NT2/D1 (cell line): ENCODE results near the gene CIDEC.
"Not testable (repeated sequence)": the region's sequence is repeated elsewhere in the genome, so short reads cannot be mapped to it uniquely, and the experiment has no call there.

Experiments
- DNase-seq: peaks from one replicate; pipeline ENCODE4 v3.0.0-alpha.2; 2011; ENCODE audit warnings: low read depth, low spot score
- H3K27me3 ChIP-seq: 2 replicates; pipeline ENCODE4 v1.6.0; 2011; ENCODE audit warnings: mild to moderate bottlenecking; ENCODE audit not compliant: insufficient read length, insufficient read depth
- H3K36me3 ChIP-seq: 2 replicates; pipeline ENCODE4 v1.6.1; 2011; ENCODE audit warnings: mild to moderate bottlenecking, low read length, mixed read lengths; ENCODE audit not compliant: insufficient read depth, insufficient read length
- H3K4me1 ChIP-seq: 2 replicates; pipeline ENCODE4 v1.5.1; 2011; ENCODE audit not compliant: insufficient read depth, insufficient read length
- H3K4me3 ChIP-seq: 2 replicates; pipeline ENCODE4 v1.5.1; 2011; ENCODE audit warnings: low read depth; ENCODE audit not compliant: insufficient read length
- H3K9ac ChIP-seq: 2 replicates; pipeline ENCODE4 v1.6.0; 2011; ENCODE audit warnings: low read depth; ENCODE audit not compliant: insufficient read length
- H3K9me3 ChIP-seq: 2 replicates; pipeline ENCODE4 v1.5.1; 2011; ENCODE audit warnings: mild to moderate bottlenecking, low read length; ENCODE audit not compliant: insufficient read depth
- SUZ12 ChIP-seq: IDR thresholded peaks from 2 replicates; pipeline ENCODE4 v1.6.1; 2011; ENCODE audit not compliant: insufficient read length, insufficient read depth; ENCODE audit errors: extremely low read depth
- YY1 ChIP-seq: IDR thresholded peaks from 2 replicates; pipeline ENCODE4 v1.6.1; 2011; ENCODE audit not compliant: insufficient read length, insufficient read depth
- ZNF274 ChIP-seq: IDR thresholded peaks from 2 replicates; pipeline ENCODE4 v1.6.1; 2011; ENCODE audit warnings: mild to moderate bottlenecking, low read depth, low read length

The CIDEC gene

DNA sequence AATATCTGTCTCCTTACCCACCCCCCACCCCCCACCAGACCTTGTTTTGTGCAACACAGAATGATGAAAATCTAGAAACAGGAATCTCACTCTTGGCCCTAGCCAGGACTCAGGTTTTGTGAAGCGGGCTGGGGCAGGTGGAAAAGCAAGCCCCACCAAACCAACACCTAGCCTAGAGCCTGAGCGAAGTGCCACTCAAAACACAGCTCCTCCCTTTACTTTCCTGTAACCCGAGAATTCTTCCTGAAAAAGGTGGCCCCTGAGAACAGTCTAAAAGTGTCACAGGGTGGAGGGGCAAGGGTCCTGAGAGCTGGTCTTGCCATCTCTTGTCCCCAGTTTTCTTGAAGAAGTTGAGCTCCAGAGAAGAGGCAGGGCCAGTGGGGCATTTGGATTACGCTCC, 18.9 kb downstream of the CIDEC start:
- DNase-seq = no peak
- H3K4me1 ChIP-seq = peaks cover 31% of the 10 kb centered on the region
- no peak overlapping the region for H3K9ac ChIP-seq
- no peaks in the 10 kb centered on the region for H3K9me3 ChIP-seq
- H3K36me3 ChIP-seq = no peaks in the 10 kb centered on the region
- no peak overlapping the region for H3K4me3 ChIP-seq
- H3K27me3 ChIP-seq = no peaks in the 10 kb centered on the region
- TF ChIP-seq YY1 (no peak), ZNF274 (no peak), SUZ12 (no peak)

DNA sequence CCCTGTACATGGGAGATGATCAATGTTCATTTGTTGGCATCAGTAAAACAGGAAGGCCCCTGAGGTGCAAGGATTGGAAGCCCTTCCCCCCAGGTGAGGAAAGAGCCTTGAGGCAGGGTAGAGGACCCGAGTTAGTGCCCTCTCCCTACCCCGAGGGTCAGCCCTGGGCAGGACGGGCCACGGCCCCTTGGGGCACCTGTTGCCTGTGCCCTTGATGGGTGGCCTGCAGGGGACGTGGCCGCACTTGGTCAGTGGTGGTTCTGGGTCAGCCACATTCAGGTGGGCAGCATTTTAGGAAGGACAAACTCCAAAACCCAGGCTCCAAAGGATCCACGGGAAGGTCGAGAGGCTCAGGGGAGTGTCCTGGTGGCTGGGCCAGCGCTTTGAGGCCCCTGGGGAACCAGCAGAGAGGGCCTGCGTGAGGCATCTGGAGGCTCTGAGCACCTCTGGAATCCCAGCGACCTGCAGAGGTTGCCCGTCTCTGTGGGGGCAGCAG, 20.5 kb downstream of the CIDEC start:
- Histone ChIP-seq H3K9ac (no peak overlapping the region), H3K4me1 (peaks cover 30% of the 10 kb centered on the region), H3K27me3 (no peaks in the 10 kb centered on the region), H3K9me3 (no peaks in the 10 kb centered on the region), H3K4me3 (no peak overlapping the region), H3K36me3 (no peaks in the 10 kb centered on the region)
- DNase-seq = no peak
- TF ChIP-seq SUZ12 (no peak), YY1 (no peak), ZNF274 (no peak)

DNA sequence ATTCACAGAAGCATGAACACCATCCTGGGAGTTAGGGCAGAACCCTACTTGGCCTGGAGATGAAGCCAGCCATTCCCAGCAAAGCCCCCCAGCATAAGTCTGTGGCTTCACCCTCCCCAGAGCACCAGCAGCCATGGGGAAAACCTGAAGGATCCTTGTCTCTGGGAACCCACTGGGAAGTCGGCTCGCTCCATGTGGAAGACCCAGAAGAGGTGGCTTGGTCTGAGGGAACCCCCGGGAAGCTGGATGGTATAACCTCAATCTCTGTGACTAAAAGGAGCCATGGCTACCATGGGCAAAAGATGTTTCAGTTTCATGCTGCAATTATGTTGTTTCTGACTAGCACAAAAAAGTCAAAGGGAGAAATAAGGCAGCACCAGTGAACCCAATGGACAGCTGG, 24.5 kb downstream of the CIDEC start:
- H3K27me3 ChIP-seq = no peaks in the 10 kb centered on the region
- no peaks in the 10 kb centered on the region for H3K9me3 ChIP-seq
- H3K9ac ChIP-seq = no peak overlapping the region
- DNase-seq = no peak
- TF ChIP-seq YY1 (no peak), SUZ12 (no peak), ZNF274 (no peak)
- H3K4me1 ChIP-seq = peaks cover 12% of the 10 kb centered on the region
- no peaks in the 10 kb centered on the region for H3K36me3 ChIP-seq
- H3K4me3 ChIP-seq = no peak overlapping the region

DNA sequence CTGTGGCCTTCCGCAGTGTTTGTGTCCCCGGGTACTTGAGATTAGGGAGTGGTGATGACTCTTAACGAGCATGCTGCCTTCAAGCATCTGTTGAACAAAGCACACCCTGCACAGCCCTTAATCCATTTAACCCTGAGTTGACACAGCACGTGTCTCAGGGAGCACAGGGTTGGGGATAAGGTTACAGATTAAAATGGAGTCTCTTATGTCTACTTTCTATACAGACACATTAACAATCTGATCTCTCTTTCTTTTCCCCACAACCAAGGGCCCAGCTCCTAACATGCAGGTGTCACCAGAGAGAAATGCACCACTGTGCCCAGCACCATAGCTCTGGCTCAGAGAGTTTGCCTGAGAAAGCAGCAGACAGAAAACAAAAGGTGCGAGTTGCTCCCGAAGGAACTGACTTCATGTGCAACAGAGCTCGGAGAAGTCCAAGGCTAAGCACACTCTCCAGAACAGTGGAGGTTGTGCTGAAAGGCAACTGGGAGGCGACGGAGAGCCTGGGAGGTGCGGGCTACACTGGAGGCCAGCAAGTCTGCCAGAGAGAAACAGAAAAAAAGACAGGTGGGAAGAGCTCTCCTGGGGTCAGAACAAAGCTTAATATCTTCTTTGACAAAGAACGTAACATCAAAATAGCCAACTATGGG, 25.6 kb downstream of the CIDEC start:
- H3K4me3 ChIP-seq, H3K9ac ChIP-seq, H3K4me1 ChIP-seq, DNase-seq, H3K9me3 ChIP-seq, H3K36me3 ChIP-seq, H3K27me3 ChIP-seq: not testable (repeated sequence)

DNA sequence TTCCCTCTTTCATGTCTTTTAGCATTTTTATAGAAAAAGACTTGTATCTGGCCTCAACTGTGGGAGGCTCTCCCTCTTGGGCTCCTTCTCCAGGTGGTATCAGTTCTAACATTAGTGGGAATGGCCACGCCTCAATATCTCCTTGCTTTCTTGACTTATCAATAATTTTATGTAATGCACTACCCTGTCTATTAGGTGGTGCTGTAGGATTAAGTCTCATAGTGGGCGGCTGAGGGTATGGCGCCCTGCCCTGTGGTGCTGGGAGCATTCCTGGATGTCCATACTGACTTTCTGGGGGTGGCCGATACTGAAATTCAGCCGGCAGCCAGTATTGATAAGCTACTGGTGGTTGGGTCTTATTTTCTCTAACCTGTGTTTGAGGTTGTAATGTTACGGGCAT, 27.5 kb downstream of the CIDEC start:
- Histone ChIP-seq H3K9ac (no peak overlapping the region), H3K36me3 (no peaks in the 10 kb centered on the region), H3K4me1 (peaks cover 4% of the 10 kb centered on the region), H3K9me3 (no peaks in the 10 kb centered on the region), H3K4me3 (no peak overlapping the region), H3K27me3 (no peaks in the 10 kb centered on the region)
- no peak for DNase-seq
- TF ChIP-seq SUZ12 = no peak
- no peak for TF ChIP-seq ZNF274
- TF ChIP-seq YY1 = no peak

DNA sequence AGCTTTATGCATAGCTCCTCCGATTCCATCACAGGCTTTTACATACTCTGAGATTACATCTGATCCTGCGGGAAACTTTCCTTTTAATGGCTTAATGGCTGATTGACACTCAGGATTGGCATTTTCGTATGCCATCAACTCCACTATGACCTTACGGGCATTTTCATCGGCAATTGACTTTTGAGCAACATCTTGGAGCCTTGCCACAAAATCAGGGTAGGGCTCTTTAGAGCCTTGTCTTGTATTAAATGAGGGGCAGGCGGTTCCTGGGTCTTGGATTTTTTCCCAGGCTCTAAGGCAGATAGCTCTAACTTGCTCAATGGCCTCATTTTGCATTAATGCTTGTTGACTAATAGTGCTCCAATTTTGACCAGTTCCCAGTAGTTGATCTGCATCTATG, 28.1 kb downstream of the CIDEC start:
- H3K9ac ChIP-seq, H3K4me3 ChIP-seq, H3K27me3 ChIP-seq, H3K36me3 ChIP-seq, H3K9me3 ChIP-seq, H3K4me1 ChIP-seq, DNase-seq: not testable (repeated sequence)

DNA sequence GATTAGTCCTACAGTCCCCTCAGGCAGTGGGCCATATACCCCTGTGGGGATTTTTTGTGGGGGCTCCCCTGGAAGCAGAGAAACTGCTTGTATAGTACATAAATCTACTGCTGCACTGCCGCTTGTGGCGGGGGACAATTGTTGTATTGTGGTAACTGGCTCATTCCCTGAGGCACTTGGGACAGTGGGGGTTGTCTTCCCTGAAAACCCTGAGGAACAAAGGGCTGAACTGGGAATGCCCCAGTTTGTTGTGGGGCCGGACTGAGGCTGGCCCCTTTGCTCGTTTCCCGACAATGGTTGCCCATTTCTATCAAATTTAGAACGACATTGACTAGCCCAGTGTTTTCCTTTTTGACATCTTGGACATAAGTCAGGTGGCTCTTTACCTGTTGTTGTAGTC, 28.7 kb downstream of the CIDEC start:
- H3K4me1 ChIP-seq, H3K9me3 ChIP-seq, H3K4me3 ChIP-seq: not testable (repeated sequence)

DNA sequence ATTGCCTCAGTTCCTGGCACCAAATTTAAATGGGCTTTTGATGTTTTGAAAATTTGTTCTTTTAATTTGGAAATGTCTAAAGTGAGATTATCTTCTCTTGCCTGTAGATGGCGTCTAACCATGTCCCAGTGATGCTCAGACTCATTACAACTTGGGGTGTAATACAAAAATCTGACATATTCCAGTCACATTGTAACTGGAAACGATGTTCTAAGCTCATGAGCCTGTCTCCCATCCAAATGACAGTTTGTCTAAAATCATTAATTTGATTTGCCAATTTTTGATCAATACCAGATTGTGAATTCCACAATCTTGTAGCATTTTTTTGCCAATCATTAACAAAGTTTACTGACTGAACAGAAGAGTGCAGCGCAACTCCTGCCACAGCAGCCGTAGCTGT, 31.2 kb downstream of the CIDEC start:
- H3K9ac ChIP-seq, DNase-seq, H3K36me3 ChIP-seq, H3K4me3 ChIP-seq, H3K27me3 ChIP-seq, H3K9me3 ChIP-seq, H3K4me1 ChIP-seq: not testable (repeated sequence)

More for the DNA sequence above, 28.7 kb downstream of the CIDEC start:
- DNase-seq, H3K9ac ChIP-seq, H3K36me3 ChIP-seq, H3K27me3 ChIP-seq: not testable (repeated sequence)

DNA sequence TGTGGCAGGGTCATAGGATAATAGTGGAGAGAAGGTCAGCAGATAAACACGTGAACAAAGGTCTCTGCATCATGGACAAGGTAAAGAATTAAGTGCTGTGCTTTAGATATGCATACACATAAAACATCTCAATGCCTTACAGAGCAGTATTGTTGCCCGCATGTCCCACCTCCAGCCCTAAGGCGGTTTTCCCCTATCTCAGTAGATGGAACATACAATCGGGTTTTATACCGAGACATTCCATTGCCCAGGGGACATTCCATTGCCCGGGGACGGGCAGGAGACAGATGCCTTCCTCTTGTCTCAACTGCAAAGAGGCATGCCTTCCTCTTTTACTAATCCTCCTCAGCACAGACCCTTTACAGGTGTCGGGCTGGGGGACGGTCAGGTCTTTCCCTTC, 32.2 kb downstream of the CIDEC start:
- not testable (repeated sequence) for H3K9me3 ChIP-seq, H3K27me3 ChIP-seq, DNase-seq, H3K9ac ChIP-seq, H3K4me1 ChIP-seq, H3K36me3 ChIP-seq, H3K4me3 ChIP-seq
